ENCODE results near the gene RBP3. TPM values are rescaled to one million over a fixed set of nuclear protein-coding genes. Genes with fewer than 3 reads are reported as not detected.
A peak's percentile ranks its signal among the peaks of the same experiment; 100 is the strongest.

The RBP3 gene
- polyA plus RNA-seq, 4 donors = 0.01 to 0.03 TPM; not detected in 2

DNA sequence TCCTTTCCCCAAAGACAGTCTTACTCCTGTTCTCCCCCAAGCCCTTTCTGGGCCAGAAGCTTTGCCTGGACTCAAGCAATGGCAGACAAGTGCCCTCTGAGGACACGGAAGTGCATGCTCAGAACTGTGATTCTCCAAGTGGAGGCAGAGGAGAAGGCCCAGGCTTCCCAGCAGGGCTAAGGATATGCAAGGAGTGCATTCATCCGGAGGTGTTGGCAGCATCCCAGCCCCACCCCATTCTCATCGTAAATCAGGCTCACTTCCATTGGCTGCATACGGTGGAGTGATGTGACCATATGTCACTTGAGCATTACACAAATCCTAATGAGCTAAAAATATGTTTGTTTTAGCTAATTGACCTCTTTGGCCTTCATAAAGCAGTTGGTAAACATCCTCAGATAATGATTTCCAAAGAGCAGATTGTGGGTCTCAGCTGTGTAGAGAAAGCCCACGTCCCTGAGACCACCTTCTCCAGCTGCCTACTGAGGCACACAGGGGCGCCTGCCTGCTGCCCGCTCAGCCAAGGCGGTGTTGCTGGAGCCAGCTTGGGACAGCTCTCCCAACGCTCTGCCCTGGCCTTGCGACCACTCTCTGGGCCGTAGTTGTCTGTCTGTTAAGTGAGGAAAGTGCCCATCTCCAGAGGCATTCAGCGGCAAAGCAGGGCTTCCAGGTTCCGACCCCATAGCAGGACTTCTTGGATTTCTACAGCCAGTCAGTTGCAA lies 1.4 kb upstream of the RBP3 start:
- WGBS, 3 donors = 66 to 73% (median 70%) methylated on average over 13 of the region's 13 CpGs
- FAIRE-seq (no peak), DNase-seq (peak; percentile 14 to 37)
- H3K4me3 ChIP-seq (ENCODE audit: low read depth in 1 of 3, low read length in 3 of 3) = no peak overlapping the region
- H3K27me3 ChIP-seq (ENCODE audit: control insufficient read depth in 3 of 3, insufficient read depth in 3 of 3, low read length in 3 of 3) = no peaks in the 10 kb centered on the region
- peaks cover 0 to 3% (median 0%) of the 10 kb centered on the region in 3 donors for H3K4me1 ChIP-seq (ENCODE audit: control insufficient read depth in 3 of 3, insufficient read depth in 2 of 3, low read depth in 1 of 3, low read length in 2 of 3)
- H3K36me3 ChIP-seq (ENCODE audit: control insufficient read depth in 3 of 3, insufficient read depth in 2 of 3, low read depth in 1 of 3, low read length in 3 of 3) = no peaks in the 10 kb centered on the region
- H3K9me3 ChIP-seq (ENCODE audit: control insufficient read depth in 2 of 2, insufficient read depth in 1 of 2, low read depth in 1 of 2, low read length in 1 of 2) = no peaks in the 10 kb centered on the region
- no peak overlapping the region for H3K27ac ChIP-seq (ENCODE audit: low read depth in 1 of 3, low read length in 2 of 3)

- Histone ChIP-seq H3K9me3 (ENCODE audit: control insufficient read depth in 2 of 2, insufficient read depth in 1 of 2, low read depth in 1 of 2, low read length in 1 of 2) (no peaks in the 10 kb centered on the region), H3K27ac (ENCODE audit: low read depth in 1 of 3, low read length in 2 of 3) (no peak overlapping the region), H3K4me3 (ENCODE audit: low read depth in 1 of 3, low read length in 3 of 3) (no peak overlapping the region), H3K36me3 (ENCODE audit: control insufficient read depth in 3 of 3, insufficient read depth in 2 of 3, low read depth in 1 of 3, low read length in 3 of 3) (no peaks in the 10 kb centered on the region), H3K27me3 (ENCODE audit: control insufficient read depth in 3 of 3, insufficient read depth in 3 of 3, low read length in 3 of 3) (no peaks in the 10 kb centered on the region), H3K4me1 (ENCODE audit: control insufficient read depth in 3 of 3, insufficient read depth in 2 of 3, low read depth in 1 of 3, low read length in 2 of 3) (peaks cover 0 to 3% (median 0%) of the 10 kb centered on the region in 3 donors)
- FAIRE-seq = no peak
- no peak for DNase-seq
- WGBS, 3 donors = 78 to 84% (median 81%) methylated on average over 4 of the region's 4 CpGs
Measured at GRCh38 chr10:47347303-47347675, 874 bp upstream of the RBP3 start.

DNA sequence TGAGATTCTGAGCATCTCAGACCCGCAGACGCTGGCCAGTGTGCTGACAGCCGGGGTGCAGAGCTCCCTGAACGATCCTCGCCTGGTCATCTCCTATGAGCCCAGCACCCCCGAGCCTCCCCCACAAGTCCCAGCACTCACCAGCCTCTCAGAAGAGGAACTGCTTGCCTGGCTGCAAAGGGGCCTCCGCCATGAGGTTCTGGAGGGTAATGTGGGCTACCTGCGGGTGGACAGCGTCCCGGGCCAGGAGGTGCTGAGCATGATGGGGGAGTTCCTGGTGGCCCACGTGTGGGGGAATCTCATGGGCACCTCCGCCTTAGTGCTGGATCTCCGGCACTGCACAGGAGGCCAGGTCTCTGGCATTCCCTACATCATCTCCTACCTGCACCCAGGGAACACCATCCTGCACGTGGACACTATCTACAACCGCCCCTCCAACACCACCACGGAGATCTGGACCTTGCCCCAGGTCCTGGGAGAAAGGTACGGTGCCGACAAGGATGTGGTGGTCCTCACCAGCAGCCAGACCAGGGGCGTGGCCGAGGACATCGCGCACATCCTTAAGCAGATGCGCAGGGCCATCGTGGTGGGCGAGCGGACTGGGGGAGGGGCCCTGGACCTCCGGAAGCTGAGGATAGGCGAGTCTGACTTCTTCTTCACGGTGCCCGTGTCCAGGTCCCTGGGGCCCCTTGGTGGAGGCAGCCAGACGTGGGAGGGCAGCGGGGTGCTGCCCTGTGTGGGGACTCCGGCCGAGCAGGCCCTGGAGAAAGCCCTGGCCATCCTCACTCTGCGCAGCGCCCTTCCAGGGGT lies 703 bp downstream of the RBP3 start:
- no peaks in the 10 kb centered on the region for H3K27me3 ChIP-seq (ENCODE audit: control insufficient read depth in 3 of 3, insufficient read depth in 3 of 3, low read length in 3 of 3)
- FAIRE-seq (no peak), DNase-seq (no peak)
- H3K4me1 ChIP-seq (ENCODE audit: control insufficient read depth in 3 of 3, insufficient read depth in 2 of 3, low read depth in 1 of 3, low read length in 2 of 3) = peaks cover 0 to 3% (median 0%) of the 10 kb centered on the region in 3 donors
- 89 to 92% (median 91%) methylated on average over 36 of the region's 36 CpGs for WGBS, 3 donors
- H3K36me3 ChIP-seq (ENCODE audit: control insufficient read depth in 3 of 3, insufficient read depth in 2 of 3, low read depth in 1 of 3, low read length in 3 of 3) = no peaks in the 10 kb centered on the region
- no peak overlapping the region for H3K4me3 ChIP-seq (ENCODE audit: low read depth in 1 of 3, low read length in 3 of 3)
- H3K9me3 ChIP-seq (ENCODE audit: control insufficient read depth in 2 of 2, insufficient read depth in 1 of 2, low read depth in 1 of 2, low read length in 1 of 2) = no peaks in the 10 kb centered on the region
- H3K27ac ChIP-seq (ENCODE audit: low read depth in 1 of 3, low read length in 2 of 3) = no peak overlapping the region

DNA sequence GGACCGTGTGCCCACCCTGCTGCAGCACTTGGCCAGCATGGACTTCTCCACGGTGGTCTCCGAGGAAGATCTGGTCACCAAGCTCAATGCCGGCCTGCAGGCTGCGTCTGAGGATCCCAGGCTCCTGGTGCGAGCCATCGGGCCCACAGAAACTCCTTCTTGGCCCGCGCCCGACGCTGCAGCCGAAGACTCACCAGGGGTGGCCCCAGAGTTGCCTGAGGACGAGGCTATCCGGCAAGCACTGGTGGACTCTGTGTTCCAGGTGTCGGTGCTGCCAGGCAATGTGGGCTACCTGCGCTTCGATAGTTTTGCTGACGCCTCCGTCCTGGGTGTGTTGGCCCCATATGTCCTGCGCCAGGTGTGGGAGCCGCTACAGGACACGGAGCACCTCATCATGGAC lies 1.4 kb downstream of the RBP3 start:
- Histone ChIP-seq H3K27me3 (ENCODE audit: control insufficient read depth in 3 of 3, insufficient read depth in 3 of 3, low read length in 3 of 3) (no peaks in the 10 kb centered on the region), H3K4me1 (ENCODE audit: control insufficient read depth in 3 of 3, insufficient read depth in 2 of 3, low read depth in 1 of 3, low read length in 2 of 3) (peaks cover 0 to 3% (median 0%) of the 10 kb centered on the region in 3 donors), H3K27ac (ENCODE audit: low read depth in 1 of 3, low read length in 2 of 3) (no peak overlapping the region), H3K36me3 (ENCODE audit: control insufficient read depth in 3 of 3, insufficient read depth in 2 of 3, low read depth in 1 of 3, low read length in 3 of 3) (no peaks in the 10 kb centered on the region), H3K4me3 (ENCODE audit: low read depth in 1 of 3, low read length in 3 of 3) (no peak overlapping the region), H3K9me3 (ENCODE audit: control insufficient read depth in 2 of 2, insufficient read depth in 1 of 2, low read depth in 1 of 2, low read length in 1 of 2) (no peaks in the 10 kb centered on the region)
- FAIRE-seq (no peak), DNase-seq (no peak)
- WGBS, 3 donors = 91 to 94% (median 93%) methylated on average over 22 of the region's 22 CpGs

- no peak for FAIRE-seq
- WGBS, 3 donors = 94 to 96% (median 94%) methylated on average over 30 to 31 of the region's 31 CpGs
Measured at GRCh38 chr10:47349941-47350371, 1.8 kb downstream of the RBP3 start.

DNA sequence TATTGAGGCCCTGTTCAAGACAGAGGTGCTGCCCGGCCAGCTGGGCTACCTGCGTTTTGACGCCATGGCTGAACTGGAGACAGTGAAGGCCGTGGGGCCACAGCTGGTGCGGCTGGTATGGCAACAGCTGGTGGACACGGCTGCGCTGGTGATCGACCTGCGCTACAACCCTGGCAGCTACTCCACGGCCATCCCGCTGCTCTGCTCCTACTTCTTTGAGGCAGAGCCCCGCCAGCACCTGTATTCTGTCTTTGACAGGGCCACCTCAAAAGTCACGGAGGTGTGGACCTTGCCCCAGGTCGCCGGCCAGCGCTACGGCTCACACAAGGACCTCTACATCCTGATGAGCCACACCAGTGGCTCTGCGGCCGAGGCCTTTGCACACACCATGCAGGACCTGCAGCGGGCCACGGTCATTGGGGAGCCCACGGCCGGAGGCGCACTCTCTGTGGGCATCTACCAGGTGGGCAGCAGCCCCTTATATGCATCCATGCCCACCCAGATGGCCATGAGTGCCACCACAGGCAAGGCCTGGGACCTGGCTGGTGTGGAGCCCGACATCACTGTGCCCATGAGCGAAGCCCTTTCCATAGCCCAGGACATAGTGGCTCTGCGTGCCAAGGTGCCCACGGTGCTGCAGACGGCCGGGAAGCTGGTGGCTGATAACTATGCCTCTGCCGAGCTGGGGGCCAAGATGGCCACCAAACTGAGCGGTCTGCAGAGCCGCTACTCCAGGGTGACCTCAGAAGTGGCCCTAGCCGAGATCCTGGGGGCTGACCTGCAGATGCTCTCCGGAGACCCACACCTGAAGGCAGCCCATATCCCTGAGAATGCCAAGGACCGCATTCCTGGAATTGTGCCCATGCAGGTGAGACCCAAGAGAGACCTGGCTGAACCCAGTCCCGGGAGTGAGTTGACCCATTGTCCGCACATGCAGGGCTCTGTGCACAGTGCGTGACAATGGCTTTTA lies 2.8 kb downstream of the RBP3 start:
- H3K4me3 ChIP-seq (ENCODE audit: low read depth in 1 of 3, low read length in 3 of 3) = no peak overlapping the region
- H3K27ac ChIP-seq (ENCODE audit: low read depth in 1 of 3, low read length in 2 of 3) = no peak overlapping the region
- no peaks in the 10 kb centered on the region for H3K9me3 ChIP-seq (ENCODE audit: control insufficient read depth in 2 of 2, insufficient read depth in 1 of 2, low read depth in 1 of 2, low read length in 1 of 2)
- FAIRE-seq (no peak), DNase-seq (no peak)
- H3K36me3 ChIP-seq (ENCODE audit: control insufficient read depth in 3 of 3, insufficient read depth in 2 of 3, low read depth in 1 of 3, low read length in 3 of 3) = no peaks in the 10 kb centered on the region
- no peaks in the 10 kb centered on the region for H3K27me3 ChIP-seq (ENCODE audit: control insufficient read depth in 3 of 3, insufficient read depth in 3 of 3, low read length in 3 of 3)
- WGBS, 3 donors = 89 to 93% (median 89%) methylated on average over 34 to 39 of the region's 39 CpGs
- H3K4me1 ChIP-seq (ENCODE audit: control insufficient read depth in 3 of 3, insufficient read depth in 2 of 3, low read depth in 1 of 3, low read length in 2 of 3) = peaks cover 0 to 3% (median 0%) of the 10 kb centered on the region in 3 donors

More at GRCh38 chr10:47349941-47350371, 1.8 kb downstream of the RBP3 start:
- DNase-seq = no peak
- Histone ChIP-seq H3K4me1 (ENCODE audit: control insufficient read depth in 3 of 3, insufficient read depth in 2 of 3, low read depth in 1 of 3, low read length in 2 of 3) (peaks cover 0 to 3% (median 0%) of the 10 kb centered on the region in 3 donors), H3K4me3 (ENCODE audit: low read depth in 1 of 3, low read length in 3 of 3) (no peak overlapping the region), H3K9me3 (ENCODE audit: control insufficient read depth in 2 of 2, insufficient read depth in 1 of 2, low read depth in 1 of 2, low read length in 1 of 2) (no peaks in the 10 kb centered on the region), H3K36me3 (ENCODE audit: control insufficient read depth in 3 of 3, insufficient read depth in 2 of 3, low read depth in 1 of 3, low read length in 3 of 3) (no peaks in the 10 kb centered on the region), H3K27me3 (ENCODE audit: control insufficient read depth in 3 of 3, insufficient read depth in 3 of 3, low read length in 3 of 3) (no peaks in the 10 kb centered on the region), H3K27ac (ENCODE audit: low read depth in 1 of 3, low read length in 2 of 3) (no peak overlapping the region)

- Histone ChIP-seq H3K36me3 (ENCODE audit: control insufficient read depth in 3 of 3, insufficient read depth in 2 of 3, low read depth in 1 of 3, low read length in 3 of 3) (no peaks in the 10 kb centered on the region), H3K27me3 (ENCODE audit: control insufficient read depth in 3 of 3, insufficient read depth in 3 of 3, low read length in 3 of 3) (no peaks in the 10 kb centered on the region), H3K4me3 (ENCODE audit: low read depth in 1 of 3, low read length in 3 of 3) (no peak overlapping the region), H3K4me1 (ENCODE audit: control insufficient read depth in 3 of 3, insufficient read depth in 2 of 3, low read depth in 1 of 3, low read length in 2 of 3) (no peaks in the 10 kb centered on the region), H3K27ac (ENCODE audit: low read depth in 1 of 3, low read length in 2 of 3) (no peak overlapping the region), H3K9me3 (ENCODE audit: control insufficient read depth in 2 of 2, insufficient read depth in 1 of 2, low read depth in 1 of 2, low read length in 1 of 2) (no peaks in the 10 kb centered on the region)
- FAIRE-seq (no peak), DNase-seq (no peak)
- 80 to 86% (median 83%) methylated on average over 14 of the region's 14 CpGs for WGBS, 3 donors
Measured at GRCh38 chr10:47351899-47352815, 4.0 kb downstream of the RBP3 start.

Measured in small intestine (tissue), 7 donors.